GM18951 (cell line): ENCODE results near the gene SLC13A5.

Source experiments
- POLR2A ChIP-seq: IDR thresholded peaks from 4 replicates; pipeline ENCODE4 v1.6.1; 2011; ENCODE audit warnings: mild to moderate bottlenecking; ENCODE audit not compliant: insufficient read length, insufficient read depth; ENCODE audit errors: extremely low read depth
- in situ Hi-C: fragments of 300-500 bp; cut with MboI; formaldehyde crosslinking; loops from one replicate; pipeline ENCODE4 v1.12.0; 2022; ENCODE audit warnings: low sequenced_read_pairs, mixed read lengths, inconsistent platforms; ENCODE audit not compliant: unreplicated experiment

Gene SLC13A5

DNA sequence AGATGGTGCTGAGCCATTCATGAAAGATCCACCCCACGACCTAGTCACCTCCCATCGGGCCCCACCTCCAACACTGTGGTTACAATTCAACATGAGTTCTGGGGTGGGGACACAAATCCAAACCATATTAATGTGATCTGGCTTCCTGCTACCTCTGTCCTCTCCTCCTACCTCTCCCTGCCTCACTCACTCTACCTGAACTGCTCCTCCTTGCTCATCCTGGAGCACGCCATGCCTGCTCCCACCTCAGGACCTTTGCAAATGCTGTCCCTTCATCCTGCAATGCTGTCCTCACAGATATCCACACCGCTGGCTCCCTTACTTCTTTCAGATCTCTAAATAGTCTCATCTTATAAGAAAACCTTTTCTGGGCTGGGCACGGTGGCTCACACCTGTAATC, 10.8 kb upstream of the SLC13A5 start:
- in situ Hi-C loops, result no loop called here
- TF ChIP-seq POLR2A, result no peak

DNA sequence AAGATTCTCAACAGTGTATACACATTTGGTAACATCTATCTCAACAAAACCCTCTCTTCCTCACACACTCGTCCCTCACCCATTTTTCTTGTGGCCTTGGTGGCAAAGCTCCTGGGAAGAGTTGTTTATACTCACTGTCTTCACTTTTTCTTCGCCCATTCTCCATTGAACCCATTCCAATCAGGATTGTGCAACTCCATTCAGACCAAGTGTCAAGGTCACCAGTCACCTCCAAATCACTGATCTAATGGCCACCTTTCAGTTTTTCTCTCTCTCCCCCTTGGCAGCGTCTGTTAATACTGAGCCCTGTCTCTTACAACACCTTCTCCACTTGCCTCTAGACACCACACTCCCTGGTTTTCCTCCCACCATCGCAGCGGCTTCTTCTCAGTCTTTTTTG, 8.6 kb upstream of the SLC13A5 start:
- in situ Hi-C loops, result no loop called here

DNA sequence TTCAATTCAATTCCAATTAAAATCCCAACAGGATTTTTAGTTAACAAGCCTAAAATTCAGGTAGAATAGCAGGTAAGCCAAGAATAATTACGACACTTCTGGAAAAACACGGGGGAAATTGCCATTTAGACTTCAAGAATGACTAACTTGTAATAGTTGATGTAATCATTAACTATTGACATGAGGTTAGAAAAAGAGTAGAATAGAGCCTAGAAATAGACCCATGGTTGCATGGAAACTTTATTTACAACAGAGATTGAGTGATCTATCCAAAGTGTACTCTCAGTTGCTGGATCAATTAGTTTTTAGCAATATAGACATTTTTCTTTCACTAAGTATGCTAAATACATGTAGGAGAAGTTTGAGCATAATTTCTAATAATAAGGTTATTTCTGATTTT, 3.6 kb upstream of the SLC13A5 start:
- in situ Hi-C loops, result no loop called here
- TF ChIP-seq POLR2A, result no peak

More for the DNA sequence above, 8.6 kb upstream of the SLC13A5 start:
- TF ChIP-seq POLR2A, result no peak

DNA sequence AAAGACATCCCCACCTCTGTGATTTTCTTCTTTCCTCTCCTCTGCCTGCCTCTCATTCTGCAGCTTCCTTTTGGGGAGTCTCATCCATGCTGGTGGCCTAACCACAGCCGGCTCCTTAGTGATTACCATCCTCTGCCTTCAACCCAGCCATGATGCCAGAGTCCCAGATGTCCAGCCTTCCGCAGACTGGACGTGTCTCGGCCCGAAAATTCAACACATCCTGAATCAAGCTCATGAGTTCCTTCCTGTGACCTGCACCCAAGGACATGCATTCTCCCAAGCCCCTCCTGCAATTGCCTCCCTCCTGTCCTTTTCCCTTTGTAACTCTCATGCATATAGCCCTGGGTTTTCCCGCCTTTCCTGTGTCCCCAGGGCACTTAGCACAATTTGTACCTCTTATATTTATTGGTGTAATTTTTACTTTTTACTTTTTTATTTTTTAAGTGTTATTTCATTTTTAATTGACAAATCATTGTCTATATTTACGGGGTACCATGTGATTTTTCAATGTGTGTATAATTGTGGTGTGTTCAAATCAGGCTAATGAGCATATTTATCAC, 1.2 kb upstream of the SLC13A5 start:
- in situ Hi-C loops, result no loop called here
- no peak for TF ChIP-seq POLR2A

DNA sequence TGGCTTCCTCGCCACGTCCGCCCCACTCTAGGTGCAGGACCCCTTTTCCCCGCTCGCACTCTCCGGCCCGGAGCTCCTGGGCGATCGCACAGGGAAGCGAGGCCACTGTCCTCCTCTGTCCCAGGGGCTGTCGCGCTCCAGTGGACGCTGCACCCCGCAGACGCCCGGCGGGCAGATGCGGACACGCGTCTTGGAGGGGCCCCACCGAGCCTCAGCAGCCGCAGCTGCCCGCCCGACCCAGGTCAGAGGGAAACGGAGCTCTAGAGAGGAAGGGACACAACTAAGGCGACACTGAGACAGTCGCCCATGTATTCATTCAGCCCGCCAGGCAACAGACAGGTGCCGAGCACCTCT, 726 bp upstream of the SLC13A5 start:
- TF ChIP-seq POLR2A, result no peak
- in situ Hi-C loops, result no loop called here

DNA sequence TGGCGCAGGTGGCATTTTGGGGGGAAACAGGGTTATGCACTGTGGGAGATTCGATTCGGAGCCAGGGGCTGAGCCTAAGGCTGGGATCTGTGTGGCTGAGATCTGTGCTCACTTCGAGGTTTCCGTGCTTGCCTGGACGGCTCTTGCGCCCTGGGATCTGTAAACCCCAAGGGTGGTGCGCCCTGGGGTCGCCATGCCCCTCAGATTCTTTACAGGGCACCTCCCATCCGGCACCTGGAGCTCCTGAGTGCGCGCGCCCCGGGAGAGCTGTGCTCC, 377 bp downstream of the SLC13A5 start:
- in situ Hi-C loops, result no loop called here
- TF ChIP-seq POLR2A, result no peak

DNA sequence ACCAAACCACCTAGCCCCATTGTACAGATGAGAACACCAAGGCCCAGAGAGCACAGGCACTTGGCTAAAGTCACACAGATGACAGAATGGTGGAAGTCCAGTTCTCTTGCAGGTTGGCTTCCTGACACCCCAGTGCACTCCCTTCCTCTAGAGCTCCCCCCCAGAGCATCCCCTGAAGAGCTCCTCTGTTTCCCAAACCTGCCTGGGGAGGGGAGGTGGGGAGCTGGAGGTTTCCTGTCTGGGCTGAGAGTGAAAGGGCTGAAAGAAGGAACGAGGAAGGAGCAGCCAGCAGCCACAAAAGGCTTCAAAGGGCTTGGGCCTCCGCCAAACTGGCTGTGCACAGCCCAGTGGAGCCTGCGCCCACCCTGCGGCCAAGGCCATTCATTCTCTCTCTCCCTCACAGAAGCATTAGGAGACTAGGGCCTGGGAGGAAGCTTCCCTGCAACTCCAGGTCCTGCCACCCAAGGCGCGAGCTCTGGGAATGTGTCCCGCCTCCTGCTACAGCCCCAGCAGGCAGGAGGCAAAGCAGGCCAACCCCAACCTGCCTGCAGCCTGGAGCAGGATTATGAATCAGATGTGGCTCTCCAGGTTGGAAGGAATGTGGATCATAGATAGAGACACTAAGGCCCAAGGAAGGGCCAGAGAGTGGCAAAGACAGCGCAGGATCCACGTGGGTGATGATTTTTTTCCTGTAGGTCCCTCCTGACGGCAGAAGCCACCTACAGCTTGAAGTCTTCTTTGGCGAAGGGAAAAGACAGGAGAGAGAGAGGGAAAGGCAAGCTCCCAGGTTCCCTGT, 913 bp downstream of the SLC13A5 start:
- in situ Hi-C loops, result no loop called here
- TF ChIP-seq POLR2A, result no peak

DNA sequence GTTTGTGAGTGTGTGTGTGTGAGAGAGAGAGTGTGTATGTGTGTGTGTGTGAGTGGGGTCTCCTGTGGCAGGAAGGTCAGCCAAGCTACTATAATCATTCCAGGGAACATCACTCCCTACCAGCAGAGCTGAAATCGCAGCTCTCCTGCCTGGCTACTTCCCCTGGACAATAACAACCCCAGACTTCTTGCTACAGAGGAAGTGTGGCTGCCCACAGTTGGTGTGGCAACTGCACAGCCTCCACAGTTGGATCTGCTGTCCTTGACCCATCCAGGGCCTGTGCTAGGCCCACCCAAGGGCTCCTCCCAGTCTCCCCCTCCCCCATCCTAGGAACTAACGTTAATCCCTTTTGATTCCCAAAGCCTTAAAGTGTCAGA, 1.5 kb downstream of the SLC13A5 start:
- in situ Hi-C loops, result no loop called here
- TF ChIP-seq POLR2A, result no peak

DNA sequence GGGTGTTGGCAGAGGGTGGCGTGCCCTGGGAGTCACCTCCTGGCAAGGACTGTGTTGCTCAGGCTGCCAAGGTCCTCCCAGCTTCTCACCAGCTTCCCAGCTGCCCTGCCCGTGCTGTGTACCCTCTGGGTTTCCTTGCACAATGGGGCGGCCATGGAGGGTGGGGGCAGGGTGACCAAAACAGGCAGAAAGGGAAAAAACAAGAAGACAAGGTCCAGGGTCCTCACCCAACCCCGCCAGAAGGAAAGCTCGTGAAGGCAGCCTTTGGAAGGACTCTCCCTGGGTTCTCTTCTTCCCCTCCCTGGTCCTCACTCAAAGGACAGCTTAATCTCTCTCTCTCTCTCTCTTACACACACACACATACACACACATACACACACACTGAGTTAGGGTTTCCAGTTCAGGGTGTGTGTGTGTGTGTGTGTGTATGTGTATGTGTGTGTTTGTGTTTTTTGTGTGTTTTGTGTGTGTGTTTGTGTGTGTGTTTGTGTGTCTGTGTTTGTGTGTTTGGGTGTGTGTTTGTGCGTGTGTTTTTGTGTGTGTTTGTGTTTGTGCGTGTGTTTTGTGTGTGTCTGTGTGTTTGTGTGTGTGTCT, 2.0 kb downstream of the SLC13A5 start:
- no peak for TF ChIP-seq POLR2A
- in situ Hi-C loops, result no loop called here

DNA sequence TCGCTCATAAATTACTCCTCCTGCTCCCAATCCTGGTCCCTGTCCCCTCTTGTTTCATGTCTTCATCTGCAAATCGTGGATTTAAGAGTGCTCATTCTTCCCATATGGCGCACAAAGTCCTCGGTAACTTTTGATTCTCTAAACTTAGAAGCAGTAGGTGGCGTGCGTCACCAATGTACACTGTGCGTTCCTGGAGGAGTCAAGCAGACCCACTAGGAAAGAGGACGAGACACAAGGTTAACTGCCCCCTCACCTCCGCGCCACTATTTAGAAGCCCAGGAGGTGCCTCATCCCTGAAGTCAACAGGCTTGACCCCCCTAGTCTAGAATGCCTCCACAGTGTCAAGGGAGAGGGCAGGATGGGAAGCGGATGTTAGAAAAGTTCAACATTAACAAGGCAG, 2.9 kb downstream of the SLC13A5 start:
- in situ Hi-C loops, result no loop called here
- no peak for TF ChIP-seq POLR2A

DNA sequence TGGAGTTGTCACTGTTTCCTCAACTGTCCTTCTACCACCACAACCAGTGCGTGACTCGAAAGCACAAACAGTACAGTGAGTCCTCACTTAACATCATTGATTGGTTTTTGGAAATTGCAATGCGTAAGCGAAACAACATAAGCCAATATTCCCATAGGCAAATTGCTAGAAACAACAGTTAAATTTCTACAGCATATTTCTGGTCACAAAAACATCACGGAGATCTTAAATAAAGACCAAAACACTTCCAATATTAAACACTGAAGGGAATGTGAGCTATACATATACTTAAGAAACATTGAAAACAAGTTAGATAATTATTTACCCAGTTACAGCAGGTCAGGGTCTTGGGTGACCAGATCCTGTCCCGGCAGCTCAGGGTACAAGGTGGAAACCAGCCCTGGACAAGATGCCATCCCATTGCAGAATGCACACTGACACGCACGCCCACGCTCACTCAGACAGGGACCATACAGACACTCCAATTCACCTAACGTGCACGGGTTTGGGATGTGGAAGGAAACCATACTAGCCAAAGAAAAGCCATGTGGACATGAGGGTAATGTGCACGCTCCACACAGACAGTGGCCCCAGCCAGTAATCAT, 4.7 kb downstream of the SLC13A5 start:
- TF ChIP-seq POLR2A, result no peak
- in situ Hi-C loops, result no loop called here

DNA sequence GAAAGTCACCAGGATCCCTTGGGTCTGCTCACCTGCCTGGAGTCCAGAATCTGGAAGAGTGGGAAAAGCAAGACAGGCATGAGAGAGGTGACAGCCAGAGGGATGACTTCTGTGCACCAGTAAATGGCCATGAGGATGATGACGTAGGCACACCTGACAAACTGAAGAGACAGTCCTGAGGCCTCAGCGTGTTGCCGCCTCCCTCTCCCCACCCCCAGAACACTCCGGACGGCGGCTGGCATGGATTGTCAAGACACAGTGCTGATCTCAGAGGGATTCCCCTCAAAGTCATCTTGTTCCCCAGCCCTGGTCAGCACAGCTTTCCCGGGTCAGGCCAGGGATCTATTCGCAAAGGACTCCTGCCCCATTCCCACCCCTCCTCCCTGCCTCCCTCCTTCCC, 6.2 kb downstream of the SLC13A5 start:
- TF ChIP-seq POLR2A, result no peak
- in situ Hi-C loops, result no loop called here

DNA sequence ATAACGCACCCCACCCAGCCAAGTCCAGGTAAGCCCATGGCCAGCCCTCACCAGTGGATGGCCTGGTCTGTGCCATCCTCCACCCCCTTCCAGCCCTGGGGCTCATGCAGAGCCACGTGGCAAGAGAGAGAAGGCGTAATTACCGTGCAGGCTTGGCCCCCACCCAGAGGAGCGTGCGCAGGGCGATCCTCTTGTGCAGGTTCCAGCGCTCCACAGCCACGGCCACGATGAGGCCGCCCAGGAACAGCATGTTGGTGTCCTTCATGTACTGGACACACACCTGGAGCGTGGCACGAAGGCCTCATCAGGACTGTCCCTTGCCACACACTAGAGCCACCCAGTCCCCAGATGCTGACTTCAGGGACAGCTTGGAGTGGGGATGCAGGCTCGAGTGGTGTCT, 6.7 kb downstream of the SLC13A5 start:
- TF ChIP-seq POLR2A, result no peak
- in situ Hi-C loops, result no loop called here

DNA sequence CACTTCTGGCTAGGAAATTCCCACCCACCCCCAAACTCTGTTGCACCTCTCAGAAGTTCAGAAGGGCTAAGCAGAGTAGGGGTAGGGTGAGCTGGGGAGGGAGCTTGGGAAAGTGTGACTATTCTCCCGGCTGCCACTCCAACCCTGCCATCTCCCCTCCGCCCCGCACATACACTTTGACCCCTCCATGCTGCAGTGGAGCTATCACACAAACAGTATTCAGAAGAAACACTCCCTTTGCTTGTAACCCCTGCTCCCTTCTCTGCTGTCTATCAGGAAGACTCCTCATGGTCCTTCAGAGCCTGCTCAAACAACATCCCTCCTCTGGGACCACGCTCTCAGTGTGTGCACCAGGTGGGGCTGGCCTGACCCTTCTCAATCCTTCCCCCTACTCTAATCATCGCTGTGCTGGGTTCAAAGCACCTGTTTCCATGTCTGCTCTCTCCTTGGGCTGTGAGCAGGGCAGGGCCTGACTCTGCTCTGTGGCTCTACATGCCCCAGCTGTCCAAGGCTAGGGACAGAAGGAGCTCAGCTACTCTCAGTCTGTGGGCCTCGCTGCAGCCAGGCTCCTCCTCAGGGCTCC, 8.6 kb downstream of the SLC13A5 start:
- in situ Hi-C loops, result no loop called here
- TF ChIP-seq POLR2A, result no peak
